Measurements from ENCODE around the gene FBXL7. TPM values are rescaled to one million over a fixed set of nuclear protein-coding genes. Genes with fewer than 3 reads are reported as not detected.
A peak's percentile ranks its signal among the peaks of the same experiment; 100 is the strongest.

Gene FBXL7
- not detected for polyA plus RNA-seq

DNA sequence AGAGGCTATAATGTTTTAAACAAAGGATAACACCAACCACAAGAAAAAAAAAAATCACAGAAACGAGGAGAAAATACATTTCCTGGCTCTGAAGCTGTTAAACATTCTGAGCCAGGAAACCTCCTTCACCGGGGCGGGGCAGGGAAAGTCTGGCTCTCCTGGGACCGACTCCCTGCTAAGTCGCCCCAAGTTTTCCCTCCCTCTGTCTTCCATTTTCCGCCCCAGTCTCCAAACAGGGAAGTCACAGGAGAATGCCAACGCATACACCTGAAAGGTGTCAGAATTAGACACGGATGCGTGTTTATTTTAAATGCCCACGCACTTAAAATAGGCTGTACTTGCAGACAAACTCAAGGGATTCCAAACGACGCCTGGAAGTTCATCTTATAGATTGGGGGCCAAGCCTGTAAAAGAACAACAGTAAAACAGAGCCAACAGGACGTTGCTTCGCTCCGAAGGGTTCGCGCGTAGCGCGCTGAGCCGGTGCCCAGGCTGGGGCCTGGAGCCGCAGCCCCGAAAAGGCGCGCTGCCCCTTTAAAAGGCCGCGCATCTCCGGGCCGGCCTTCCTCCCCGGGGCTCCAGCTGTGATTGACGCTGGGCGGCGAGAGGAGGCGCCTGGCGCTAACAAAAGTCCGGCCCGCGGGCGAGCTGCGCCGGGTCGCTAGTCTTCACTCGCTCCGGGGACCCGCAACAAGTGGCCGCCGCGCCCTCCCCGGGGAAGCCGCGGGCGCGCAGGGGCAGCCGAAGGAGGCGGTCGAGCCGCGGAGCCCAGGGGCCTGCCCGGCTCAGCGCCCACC is at the start of gene FBXL7:
Gene FBXL7 (plus strand): TSS at position 653 of the 797 bp plus-strand sequence.
- H3K9me3 Mint-ChIP-seq: peaks cover 4 to 58% (median 11%) of the 10 kb centered on the region in 6 donors
- no peak within 1 kb of the TSS for H3K27ac Mint-ChIP-seq
- H3K4me1 Mint-ChIP-seq: no peaks in the 10 kb centered on the region
- no peaks in the 10 kb centered on the region for H3K36me3 Mint-ChIP-seq
- peaks cover 3 to 20% (median 10%) of the 10 kb centered on the region in 3 donors for H3K27me3 Mint-ChIP-seq (ENCODE audit: low read depth in 3 of 3)
- peak within 1 kb of the TSS in 1 of 5 donors; percentile 40 for H3K4me3 Mint-ChIP-seq
- no peak for DNase-seq

DNA sequence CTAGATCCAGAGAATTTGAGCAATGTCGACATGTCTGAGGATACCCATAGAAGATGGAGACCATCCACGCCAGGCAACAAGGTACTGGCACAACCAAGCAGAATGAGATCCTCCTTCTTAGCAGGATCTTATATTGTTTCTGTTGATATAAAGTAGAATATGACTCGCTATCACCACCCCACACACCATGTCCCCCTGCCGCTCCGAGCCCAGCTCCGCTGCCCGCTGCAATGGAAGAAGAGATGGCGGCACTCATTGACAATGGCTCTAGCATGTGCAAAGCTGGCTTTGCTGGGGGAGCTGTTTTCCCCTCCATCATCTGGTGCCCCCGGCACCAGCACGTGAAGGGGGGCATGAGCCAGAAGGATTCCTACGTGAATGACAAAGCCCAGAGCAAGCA is 49.5 kb upstream of the FBXL7 start:
- Mint-ChIP-seq H3K4me1 (no peaks in the 10 kb centered on the region), H3K27ac (no peak overlapping the region), H3K36me3 (no peaks in the 10 kb centered on the region), H3K9me3 (peaks cover 4 to 56% (median 18%) of the 10 kb centered on the region in 6 donors), H3K4me3 (no peak overlapping the region), H3K27me3 (ENCODE audit: low read depth in 3 of 3) (no peaks in the 10 kb centered on the region)
- DNase-seq: no peak

DNA sequence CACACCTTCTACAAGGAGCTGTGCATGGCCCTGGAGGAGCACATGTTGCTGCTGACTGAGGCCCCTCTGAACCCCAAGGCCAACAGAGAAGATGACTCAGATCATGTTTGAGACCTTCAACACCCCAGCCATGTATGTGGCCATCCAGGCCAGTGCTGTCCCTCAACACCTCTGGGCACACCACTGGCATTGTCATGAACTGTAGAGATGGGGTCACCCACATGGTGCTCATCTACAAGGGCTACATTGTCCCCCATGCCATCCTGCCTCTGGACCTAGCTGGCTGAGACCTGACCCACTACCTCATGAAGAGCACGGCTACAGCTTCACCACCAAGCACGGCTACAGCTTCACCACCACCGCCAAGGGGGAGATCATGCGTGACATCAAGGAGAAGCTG is 49.0 kb upstream of the FBXL7 start:
- no peaks in the 10 kb centered on the region for H3K36me3 Mint-ChIP-seq
- H3K9me3 Mint-ChIP-seq: peaks cover 4 to 54% (median 18%) of the 10 kb centered on the region in 6 donors
- H3K4me1 Mint-ChIP-seq: no peaks in the 10 kb centered on the region
- DNase-seq: no peak
- H3K27me3 Mint-ChIP-seq (ENCODE audit: low read depth in 3 of 3): no peaks in the 10 kb centered on the region
- H3K4me3 Mint-ChIP-seq: no peak overlapping the region
- H3K27ac Mint-ChIP-seq: no peak overlapping the region

DNA sequence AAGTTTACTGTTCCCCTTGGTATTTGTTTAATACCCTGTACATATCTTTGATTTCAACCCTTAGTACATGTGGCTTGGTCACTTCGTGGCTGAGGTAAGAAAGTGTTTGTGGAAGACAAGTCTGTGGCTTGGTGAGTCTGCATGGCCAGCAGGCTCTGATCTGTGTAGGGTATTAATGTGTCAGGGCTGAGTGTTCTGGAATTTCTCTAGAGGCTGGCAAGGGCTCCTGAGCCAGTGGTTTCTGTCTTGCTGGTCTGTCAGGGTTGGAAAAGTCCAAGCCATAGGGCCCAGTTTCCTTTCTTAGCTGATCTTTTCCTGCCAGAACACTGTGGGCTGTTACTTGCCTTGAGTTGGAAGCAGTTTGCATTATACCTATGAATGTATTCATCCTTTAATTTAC is 48.0 kb upstream of the FBXL7 start:
- Mint-ChIP-seq H3K4me3 (no peak overlapping the region), H3K36me3 (no peaks in the 10 kb centered on the region), H3K27ac (no peak overlapping the region), H3K4me1 (no peaks in the 10 kb centered on the region), H3K9me3 (peaks cover 2 to 54% (median 20%) of the 10 kb centered on the region in 6 donors), H3K27me3 (ENCODE audit: low read depth in 3 of 3) (no peaks in the 10 kb centered on the region)
- DNase-seq: no peak

DNA sequence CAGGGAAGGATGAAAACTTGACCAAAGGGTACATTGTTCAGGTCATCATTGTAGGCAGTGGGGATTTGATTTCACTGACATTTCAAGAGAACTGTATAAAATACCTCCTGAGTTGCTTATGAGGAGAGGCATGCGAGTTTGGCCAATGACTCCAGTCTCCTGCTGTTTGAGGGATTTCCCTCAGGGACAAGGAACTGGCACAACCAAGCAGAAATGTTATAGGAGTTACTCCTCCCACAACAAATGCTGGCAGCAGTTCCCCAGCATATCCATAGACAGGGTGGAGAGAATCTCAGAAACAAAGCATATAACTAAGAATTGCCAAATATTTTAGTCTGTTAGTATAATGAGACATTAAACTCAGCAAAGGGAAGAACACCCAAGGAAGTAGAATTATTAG is 47.2 kb upstream of the FBXL7 start:
- no peak for DNase-seq
- Mint-ChIP-seq H3K27me3 (ENCODE audit: low read depth in 3 of 3) (no peaks in the 10 kb centered on the region), H3K9me3 (peaks cover 0 to 56% (median 21%) of the 10 kb centered on the region in 6 donors), H3K4me3 (no peak overlapping the region), H3K27ac (no peak overlapping the region), H3K36me3 (no peaks in the 10 kb centered on the region), H3K4me1 (no peaks in the 10 kb centered on the region)

DNA sequence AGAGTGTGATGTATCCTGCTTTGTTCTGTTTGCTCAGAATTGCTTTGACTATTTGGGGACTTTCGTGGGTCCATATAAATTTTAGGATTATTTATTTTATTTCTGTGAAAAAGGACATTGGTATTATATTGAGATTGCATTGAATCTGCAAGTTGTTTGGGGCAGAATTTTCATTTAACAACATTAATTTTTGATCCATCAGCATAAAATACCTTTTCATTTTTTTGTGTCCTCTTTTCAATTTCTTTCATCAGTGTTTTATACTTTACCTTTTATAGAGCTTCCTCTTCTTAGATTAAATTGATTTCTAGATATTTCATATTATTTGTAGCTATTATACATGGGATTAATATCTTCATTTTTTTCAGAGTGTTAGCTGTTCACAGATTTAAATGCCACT is 40.8 kb upstream of the FBXL7 start:
- Mint-ChIP-seq H3K27me3 (ENCODE audit: low read depth in 3 of 3) (no peaks in the 10 kb centered on the region), H3K9me3 (peaks cover 0 to 31% (median 15%) of the 10 kb centered on the region in 6 donors), H3K4me1 (no peaks in the 10 kb centered on the region), H3K4me3 (no peak overlapping the region), H3K27ac (no peak overlapping the region), H3K36me3 (no peaks in the 10 kb centered on the region)
- DNase-seq: no peak

DNA sequence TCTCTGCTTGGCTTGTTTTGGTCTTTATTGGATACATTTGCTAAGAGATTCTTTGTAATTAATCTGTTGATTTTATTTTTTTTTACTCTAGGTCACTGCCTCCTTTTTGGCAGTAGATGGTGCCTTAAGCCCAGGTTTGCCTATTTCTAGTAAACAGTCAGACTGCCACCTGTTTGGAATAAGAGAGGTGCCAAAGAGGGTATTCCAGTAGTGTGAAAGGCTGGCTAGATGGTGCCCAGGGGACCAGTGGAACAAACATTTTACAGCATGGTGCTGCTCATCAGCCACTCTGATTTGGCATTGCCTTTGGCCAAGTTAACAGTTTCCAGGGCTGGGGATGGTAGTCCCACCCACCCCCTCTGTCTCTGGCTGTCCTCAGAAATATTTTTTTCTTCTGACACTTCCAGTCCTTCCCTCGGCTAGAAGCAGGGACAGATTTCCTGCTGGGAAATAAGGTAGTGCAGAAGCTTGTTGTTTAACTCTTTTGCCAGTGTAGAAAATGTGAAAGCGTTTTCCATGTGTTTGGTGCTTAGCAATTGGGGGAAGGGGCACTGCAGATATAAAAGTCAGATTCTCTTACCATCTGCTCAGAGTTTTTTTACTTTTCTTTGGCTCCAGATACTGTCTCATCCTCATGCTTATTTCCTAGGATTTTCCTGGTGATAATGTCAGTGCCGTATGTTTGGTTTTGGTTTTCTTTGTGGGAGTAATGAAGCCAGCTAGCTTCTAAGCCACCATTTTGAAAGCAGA is 36.6 kb upstream of the FBXL7 start:
- Mint-ChIP-seq H3K27me3 (ENCODE audit: low read depth in 3 of 3) (peaks cover 0 to 1% (median 0%) of the 10 kb centered on the region in 3 donors), H3K4me1 (no peaks in the 10 kb centered on the region), H3K27ac (no peak overlapping the region), H3K4me3 (no peak overlapping the region), H3K36me3 (no peaks in the 10 kb centered on the region), H3K9me3 (peaks cover 2 to 29% (median 12%) of the 10 kb centered on the region in 6 donors)
- no peak for DNase-seq

DNA sequence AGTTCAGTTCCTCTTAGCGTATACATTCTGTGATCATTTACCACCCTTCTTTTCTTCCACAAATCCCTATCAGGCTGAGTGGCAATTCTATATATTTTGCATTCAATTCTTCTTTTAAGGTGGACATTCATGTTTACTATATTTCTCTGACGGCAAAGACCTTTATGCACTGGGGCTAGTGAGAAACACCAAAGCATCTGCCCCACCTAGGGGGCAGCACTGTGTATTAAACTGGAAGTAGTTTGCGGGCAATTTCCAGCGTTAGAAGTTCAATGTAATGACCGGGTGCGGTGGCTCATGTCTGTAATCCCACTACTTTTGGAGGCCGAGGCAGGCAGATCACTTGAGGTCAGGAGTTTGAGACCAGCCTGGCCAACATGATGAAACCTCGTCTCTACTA is 27.9 kb upstream of the FBXL7 start:
- H3K4me1 Mint-ChIP-seq: no peaks in the 10 kb centered on the region
- no peak for DNase-seq
- peaks cover 6 to 61% (median 17%) of the 10 kb centered on the region in 6 donors for H3K9me3 Mint-ChIP-seq
- peaks cover 0 to 2% (median 0%) of the 10 kb centered on the region in 3 donors for H3K27me3 Mint-ChIP-seq (ENCODE audit: low read depth in 3 of 3)
- H3K4me3 Mint-ChIP-seq: no peak overlapping the region
- no peaks in the 10 kb centered on the region for H3K36me3 Mint-ChIP-seq
- H3K27ac Mint-ChIP-seq: no peak overlapping the region

DNA sequence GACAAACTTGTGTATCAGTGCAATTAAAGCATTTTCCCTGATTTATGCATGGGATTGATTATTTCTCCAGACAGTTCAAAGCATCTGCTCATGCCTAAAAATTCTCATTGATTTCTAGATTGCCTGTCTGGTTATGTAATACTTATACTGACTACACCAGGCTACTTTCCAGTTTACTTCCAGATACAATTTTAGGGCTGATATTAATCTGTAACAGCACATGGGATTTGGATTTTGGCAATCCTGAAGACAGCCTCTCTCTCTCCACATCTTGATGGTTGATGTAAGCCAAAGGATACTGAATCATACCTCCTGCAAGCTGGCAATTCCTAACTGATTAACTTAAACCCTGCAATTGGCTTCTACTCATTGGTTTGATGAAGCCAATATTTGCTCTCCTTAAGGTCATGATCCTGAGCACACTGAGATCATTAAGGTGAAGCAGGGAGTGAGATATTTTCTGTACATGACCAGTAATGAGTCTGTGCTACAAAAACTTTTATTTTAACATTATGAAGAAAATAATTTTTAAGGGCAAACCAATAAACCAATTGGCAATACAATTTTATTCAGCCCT is 25.7 kb upstream of the FBXL7 start:
- Mint-ChIP-seq H3K9me3 (peaks cover 4 to 58% (median 19%) of the 10 kb centered on the region in 6 donors), H3K4me3 (no peak overlapping the region), H3K4me1 (no peaks in the 10 kb centered on the region), H3K27ac (no peak overlapping the region), H3K36me3 (no peaks in the 10 kb centered on the region), H3K27me3 (ENCODE audit: low read depth in 3 of 3) (peaks cover 0 to 6% (median 2%) of the 10 kb centered on the region in 3 donors)
- DNase-seq: no peak

DNA sequence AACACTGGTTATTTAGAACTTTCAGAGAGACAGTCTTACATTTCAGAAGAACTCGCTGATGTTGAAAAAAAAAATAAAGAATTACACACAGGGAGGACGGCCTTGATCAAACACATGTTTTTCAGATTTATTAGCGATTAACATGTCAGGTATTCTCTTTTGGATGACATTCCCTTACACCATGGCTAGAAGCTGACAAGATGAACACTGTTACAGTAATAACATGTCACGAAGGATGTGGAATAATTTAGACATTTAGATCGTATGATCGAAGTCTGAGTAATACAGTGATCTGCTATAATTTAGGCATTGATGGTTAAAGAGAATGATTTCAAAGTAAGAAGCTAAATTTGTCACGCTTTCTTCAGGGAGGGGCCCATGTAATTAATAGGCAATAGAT is 24.6 kb upstream of the FBXL7 start:
- peaks cover 0 to 6% (median 2%) of the 10 kb centered on the region in 3 donors for H3K27me3 Mint-ChIP-seq (ENCODE audit: low read depth in 3 of 3)
- no peak overlapping the region for H3K27ac Mint-ChIP-seq
- H3K4me3 Mint-ChIP-seq: no peak overlapping the region
- H3K36me3 Mint-ChIP-seq: no peaks in the 10 kb centered on the region
- H3K9me3 Mint-ChIP-seq: peaks cover 1 to 52% (median 18%) of the 10 kb centered on the region in 6 donors
- no peak for DNase-seq
- H3K4me1 Mint-ChIP-seq: no peaks in the 10 kb centered on the region

DNA sequence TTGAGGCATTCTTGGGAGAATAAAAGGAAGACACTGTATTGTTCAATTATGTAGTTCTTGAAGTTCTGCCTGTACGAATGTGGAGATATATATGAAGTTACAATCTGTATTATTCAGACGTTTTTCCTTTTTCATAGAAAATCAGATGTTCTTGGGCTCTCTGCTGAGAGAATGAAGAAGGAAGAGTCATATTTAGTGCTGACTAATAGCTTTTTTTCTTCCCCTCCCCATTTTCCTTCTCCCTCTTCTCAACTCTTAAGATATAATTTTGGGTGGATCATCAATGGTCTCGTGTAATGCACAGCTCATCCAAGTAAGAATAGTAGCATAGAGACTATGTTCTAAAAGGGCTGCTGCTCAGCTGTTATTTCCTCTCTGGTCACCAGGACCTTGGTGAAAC is 23.0 kb upstream of the FBXL7 start:
- Mint-ChIP-seq H3K9me3 (peaks cover 0 to 49% (median 19%) of the 10 kb centered on the region in 6 donors), H3K36me3 (no peaks in the 10 kb centered on the region), H3K4me1 (no peaks in the 10 kb centered on the region), H3K27ac (no peak overlapping the region), H3K27me3 (ENCODE audit: low read depth in 3 of 3) (peaks cover 0 to 4% (median 2%) of the 10 kb centered on the region in 3 donors), H3K4me3 (no peak overlapping the region)
- no peak for DNase-seq

DNA sequence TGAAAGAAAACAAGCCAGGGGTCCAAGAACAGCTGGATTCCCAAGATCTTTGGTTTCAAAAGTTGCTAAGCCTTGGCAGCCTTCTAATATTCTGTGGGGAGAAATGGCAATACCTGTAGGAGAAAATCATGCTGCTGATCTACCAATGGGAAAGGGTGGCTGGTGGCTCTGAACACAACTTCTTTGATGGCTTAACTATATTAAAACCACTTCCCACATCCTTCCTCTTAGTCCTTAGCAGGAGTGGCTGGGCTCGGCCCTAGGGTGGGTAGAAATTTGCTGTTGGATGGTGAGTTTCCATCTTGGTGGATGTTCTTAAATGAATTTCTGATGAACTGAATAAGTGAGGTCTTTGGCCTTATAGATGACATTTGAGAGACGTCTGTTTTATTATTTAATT is 19.5 kb upstream of the FBXL7 start:
- peaks cover 0 to 4% (median 2%) of the 10 kb centered on the region in 3 donors for H3K27me3 Mint-ChIP-seq (ENCODE audit: low read depth in 3 of 3)
- no peaks in the 10 kb centered on the region for H3K36me3 Mint-ChIP-seq
- no peak for DNase-seq
- no peak overlapping the region for H3K27ac Mint-ChIP-seq
- H3K4me3 Mint-ChIP-seq: no peak overlapping the region
- no peaks in the 10 kb centered on the region for H3K4me1 Mint-ChIP-seq
- H3K9me3 Mint-ChIP-seq: peaks cover 2 to 43% (median 11%) of the 10 kb centered on the region in 6 donors

DNA sequence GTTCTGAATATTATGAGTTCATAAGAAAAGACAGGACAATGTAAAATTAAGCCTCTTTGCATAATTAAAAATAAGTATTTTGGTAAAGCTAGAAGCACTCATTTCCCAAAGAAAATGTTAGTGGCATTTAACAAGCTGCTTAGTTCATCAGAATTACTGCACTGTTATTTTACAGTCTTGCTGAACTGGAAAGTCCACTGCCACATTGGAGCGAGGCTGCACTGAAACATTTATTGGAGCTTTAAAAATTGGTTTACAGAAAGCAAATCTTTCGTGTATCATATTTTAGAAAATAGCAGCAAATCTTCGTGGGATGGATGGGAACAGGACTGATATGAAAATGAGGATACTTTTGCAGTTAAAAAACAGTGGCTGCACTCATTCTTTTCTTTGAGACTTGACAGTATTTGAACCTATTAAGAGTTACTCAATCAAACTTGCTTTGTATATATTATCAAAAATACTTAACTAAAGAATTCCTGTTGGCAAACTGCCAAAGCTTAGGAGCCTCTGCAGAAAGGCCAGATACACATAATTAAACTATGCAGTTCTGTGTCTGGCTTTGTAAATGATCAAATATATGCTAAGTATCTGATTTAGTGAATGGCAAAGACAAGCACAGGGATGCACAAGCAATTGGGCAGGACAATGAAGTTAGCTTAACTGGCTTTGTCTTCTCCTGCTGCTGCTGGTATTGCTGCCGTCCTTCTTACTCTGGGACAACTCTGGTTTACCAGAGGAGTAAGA is 16.5 kb upstream of the FBXL7 start:
- no peak overlapping the region for H3K4me3 Mint-ChIP-seq
- H3K36me3 Mint-ChIP-seq: no peaks in the 10 kb centered on the region
- H3K9me3 Mint-ChIP-seq: peaks cover 2 to 26% (median 9%) of the 10 kb centered on the region in 6 donors
- H3K4me1 Mint-ChIP-seq: no peaks in the 10 kb centered on the region
- peaks cover 0 to 2% (median 0%) of the 10 kb centered on the region in 3 donors for H3K27me3 Mint-ChIP-seq (ENCODE audit: low read depth in 3 of 3)
- no peak for DNase-seq
- H3K27ac Mint-ChIP-seq: no peak overlapping the region
